GM21717 (cell line): Measurements from ENCODE around the gene PRSS16.
"Not testable (repeated sequence)": the region's sequence is repeated elsewhere in the genome, so short reads cannot be mapped to it uniquely, and the experiment has no call there.

Experiments used
- ATAC-seq: cut with Tn5 transposase; IDR thresholded peaks from one replicate; pipeline ENCODE4 v1.9.1; 2021; ENCODE audit warnings: mild to moderate bottlenecking, moderate library complexity; ENCODE audit not compliant: unreplicated experiment

PRSS16 gene

GRCh38 chr6:27247133-27247836 is at the start of gene PRSS16:
Gene PRSS16, plus strand, starts transcription at chr6:27247701. Its CDS starts 37 bp downstream, at chr6:27247738.
- ATAC-seq = no peak

GRCh38 chr6:27205375-27206278 is 41.9 kb upstream of the PRSS16 start:
- no peak for ATAC-seq

- ATAC-seq = no peak
These were observed 40.7 kb upstream of the PRSS16 start for GRCh38 chr6:27206806-27207205.

DNA sequence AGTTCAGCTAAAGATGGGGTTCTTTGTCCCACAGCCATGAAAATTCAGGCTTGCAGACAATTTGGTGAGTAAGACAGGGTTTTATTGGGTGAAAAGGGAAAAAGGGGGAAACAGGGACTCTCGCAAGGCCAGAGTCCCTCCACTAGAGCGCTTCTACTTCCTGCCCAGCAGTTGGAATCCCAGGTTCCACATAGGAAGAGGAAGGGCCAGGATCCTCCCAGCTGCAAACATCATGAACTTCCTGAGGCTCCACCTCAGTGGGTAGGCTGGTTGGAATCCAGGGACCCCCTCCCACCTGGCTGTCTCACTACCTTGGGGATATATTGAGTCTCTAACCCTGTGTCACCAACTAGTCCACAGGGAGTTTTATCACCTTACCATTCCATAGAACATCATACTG is 39.5 kb upstream of the PRSS16 start:
- ATAC-seq = no peak

- ATAC-seq = no peak
These were observed 38.3 kb upstream of the PRSS16 start for GRCh38 chr6:27209196-27209595.

GRCh38 chr6:27209659-27210269 is 37.7 kb upstream of the PRSS16 start:
- ATAC-seq = no peak

DNA sequence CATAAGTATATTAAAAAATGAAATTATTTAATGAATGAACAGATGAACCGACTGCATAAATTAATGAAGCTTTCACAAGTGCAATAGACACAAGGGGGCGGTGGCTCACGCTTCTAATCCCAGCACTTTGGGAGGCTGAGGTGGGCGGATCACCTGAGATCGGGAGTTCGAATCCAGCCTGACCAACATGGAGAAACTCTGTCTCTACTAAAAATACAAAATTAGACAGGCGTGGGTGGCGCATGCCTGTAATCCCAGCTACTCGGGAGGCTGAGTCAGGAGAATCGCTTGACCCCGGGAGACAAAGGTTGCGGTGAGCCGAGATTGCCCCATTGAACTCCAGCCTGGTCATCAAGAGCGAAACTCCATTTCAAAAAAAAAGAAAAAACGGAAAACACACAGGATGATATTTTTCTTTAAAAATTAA is 34.4 kb upstream of the PRSS16 start:
- not testable (repeated sequence) for ATAC-seq

DNA sequence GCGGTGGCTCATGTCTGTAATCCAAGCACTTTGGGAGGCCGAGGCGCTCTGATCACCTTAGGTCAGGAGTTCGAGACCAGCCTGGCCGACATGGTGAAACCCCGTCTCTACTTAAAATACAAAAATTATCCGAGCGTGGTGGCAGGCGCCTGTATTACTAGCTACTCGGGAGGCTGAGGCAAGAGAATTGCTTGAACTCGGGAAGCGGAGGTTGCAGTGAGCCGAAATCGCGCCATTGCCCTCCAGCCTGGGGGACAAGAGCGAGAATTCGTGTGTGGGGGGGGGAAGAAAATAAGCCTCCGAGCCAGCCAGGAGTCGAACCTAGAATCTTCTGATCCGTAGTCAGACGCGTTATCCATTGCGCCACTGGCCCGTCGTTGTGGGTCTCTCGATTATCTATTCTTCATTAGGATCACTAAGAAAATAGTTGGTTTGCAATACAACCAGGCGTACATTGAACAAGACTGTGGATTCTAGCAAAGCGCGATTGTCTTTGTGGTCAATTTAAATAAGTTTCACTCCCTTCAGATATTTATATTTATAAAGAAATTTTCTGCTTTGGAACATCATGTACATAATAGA is 33.9 kb upstream of the PRSS16 start:
- no peak for ATAC-seq

DNA sequence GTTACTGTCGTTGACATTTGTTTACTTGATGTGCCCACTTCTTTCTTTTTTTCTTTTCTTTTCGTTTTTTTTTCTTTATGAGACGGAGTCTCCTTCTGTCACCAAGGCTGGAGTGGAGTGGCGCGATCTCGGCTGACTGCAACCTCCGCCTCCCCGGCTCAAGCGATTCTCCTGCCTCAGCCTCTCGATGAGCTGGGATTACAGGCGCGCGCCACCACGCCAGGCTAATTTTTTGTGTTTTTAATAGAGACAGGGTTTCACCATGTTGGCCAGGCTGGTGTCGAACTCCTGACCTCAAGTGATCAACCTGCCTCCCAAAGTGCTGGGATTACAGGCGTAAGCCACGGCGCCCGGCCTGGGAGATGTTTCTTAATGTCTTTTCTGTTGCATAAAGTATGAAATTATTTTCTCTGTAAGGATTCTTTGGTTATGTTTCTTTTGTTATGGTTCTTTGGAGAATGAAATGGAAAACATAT is 33.3 kb upstream of the PRSS16 start:
- ATAC-seq = no peak

DNA sequence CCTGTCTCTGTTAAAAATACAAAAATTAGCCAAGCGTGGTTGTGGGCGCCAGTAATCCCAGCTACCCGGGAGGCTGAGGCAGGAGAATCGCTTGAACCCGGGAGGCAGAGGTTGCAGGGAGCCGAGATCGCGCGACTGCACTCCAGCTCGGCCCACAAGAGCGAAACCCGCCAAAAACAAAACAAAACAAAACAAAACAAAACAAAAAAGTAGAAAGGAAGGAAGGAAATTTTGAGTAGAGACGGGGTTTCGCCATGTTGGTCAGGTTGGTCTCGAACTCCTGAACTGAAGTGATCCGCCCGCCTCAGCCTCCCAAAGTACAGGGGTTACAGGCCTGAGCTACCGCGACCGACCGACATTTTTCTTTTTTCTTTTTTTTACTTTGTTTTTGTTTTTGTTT is 30.6 kb upstream of the PRSS16 start:
- no peak for ATAC-seq

DNA sequence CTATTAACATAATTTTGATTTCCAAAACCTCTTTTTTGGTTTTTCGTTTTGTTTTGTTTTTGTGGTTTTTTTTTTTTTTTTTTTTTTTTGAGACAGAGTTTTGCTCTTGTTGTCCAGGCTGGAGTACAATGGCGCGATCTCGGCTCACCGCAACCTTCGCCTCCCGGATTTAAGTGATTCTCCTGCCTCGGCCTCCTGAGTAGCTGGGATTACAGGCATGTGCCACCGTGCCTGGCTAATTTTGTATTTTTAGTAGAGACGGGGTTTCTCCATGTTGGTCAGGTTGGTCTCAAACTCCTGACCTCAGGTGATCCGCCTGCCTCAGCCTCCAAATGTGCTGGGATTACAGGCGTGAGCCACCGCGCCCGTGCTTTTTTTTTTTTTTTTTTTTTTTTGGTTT is 24.5 kb upstream of the PRSS16 start:
- not testable (repeated sequence) for ATAC-seq

- no peak for ATAC-seq
These were observed 22.8 kb upstream of the PRSS16 start for GRCh38 chr6:27224729-27225128.

- ATAC-seq = no peak
These were observed 18.5 kb upstream of the PRSS16 start for GRCh38 chr6:27228963-27229477.

- no peak for ATAC-seq
These were observed 16.8 kb upstream of the PRSS16 start for GRCh38 chr6:27230758-27231111.

- ATAC-seq = no peak
These were observed 12.9 kb upstream of the PRSS16 start for GRCh38 chr6:27234576-27234975.

GRCh38 chr6:27237089-27237803 is 10.3 kb upstream of the PRSS16 start:
- no peak for ATAC-seq

- no peak for ATAC-seq
These were observed 9.2 kb upstream of the PRSS16 start for GRCh38 chr6:27238010-27238983.

DNA sequence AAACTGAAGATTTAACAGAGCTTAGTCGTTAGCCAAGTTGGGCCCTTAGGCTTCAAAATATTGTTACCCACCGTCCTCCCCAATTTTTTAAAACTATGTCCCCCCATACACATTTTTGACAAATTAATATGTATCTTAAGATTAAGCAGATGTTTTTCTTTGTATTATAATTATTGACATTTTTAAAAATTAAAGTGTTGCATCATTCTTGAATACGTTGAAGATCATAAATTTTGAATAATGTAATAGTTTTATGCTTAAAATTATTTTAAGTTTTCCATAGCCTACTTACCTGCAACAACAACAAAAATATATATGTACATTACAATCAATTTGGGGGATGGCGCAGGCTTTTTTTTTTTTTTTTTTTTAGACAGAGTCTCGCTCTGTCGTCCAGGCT is 8.2 kb upstream of the PRSS16 start:
- no peak for ATAC-seq

DNA sequence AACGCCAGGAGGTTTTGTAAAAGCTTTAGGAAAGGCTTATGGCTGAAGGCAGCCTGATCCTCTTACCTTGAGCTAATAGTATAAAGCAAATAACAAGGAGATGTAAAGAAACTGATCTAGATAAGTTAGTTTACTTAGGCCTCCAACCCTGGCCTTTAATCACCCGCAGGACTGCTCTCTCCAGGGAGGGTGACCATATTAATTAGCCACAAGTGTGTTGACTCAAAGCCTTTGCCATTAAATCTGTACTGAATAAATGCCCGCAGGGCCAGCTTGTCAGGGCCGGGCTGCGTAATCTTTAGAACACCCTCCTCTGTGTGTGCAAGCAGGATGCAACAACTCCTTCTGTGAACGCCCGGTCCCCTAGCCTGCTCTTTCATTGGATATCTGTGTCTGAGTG is 6.1 kb upstream of the PRSS16 start:
- ATAC-seq = no peak
